IPS-NIHi7 (cell line): ENCODE data around the gene AGK.
A peak's percentile ranks its signal among the peaks of the same experiment; 100 is the strongest.
"Not testable (repeated sequence)": the region's sequence is repeated elsewhere in the genome, so short reads cannot be mapped to it uniquely, and the experiment has no call there.

Experiments used
- DNase-seq: peaks from one replicate; pipeline ENCODE4 v3.0.0; 2012; ENCODE audit warnings: mixed read lengths; ENCODE audit errors: extremely low spot score

Gene AGK

GRCh38 chr7:141557360-141557759 lies 6.2 kb downstream of the AGK start:
- DNase-seq, result no peak

DNA sequence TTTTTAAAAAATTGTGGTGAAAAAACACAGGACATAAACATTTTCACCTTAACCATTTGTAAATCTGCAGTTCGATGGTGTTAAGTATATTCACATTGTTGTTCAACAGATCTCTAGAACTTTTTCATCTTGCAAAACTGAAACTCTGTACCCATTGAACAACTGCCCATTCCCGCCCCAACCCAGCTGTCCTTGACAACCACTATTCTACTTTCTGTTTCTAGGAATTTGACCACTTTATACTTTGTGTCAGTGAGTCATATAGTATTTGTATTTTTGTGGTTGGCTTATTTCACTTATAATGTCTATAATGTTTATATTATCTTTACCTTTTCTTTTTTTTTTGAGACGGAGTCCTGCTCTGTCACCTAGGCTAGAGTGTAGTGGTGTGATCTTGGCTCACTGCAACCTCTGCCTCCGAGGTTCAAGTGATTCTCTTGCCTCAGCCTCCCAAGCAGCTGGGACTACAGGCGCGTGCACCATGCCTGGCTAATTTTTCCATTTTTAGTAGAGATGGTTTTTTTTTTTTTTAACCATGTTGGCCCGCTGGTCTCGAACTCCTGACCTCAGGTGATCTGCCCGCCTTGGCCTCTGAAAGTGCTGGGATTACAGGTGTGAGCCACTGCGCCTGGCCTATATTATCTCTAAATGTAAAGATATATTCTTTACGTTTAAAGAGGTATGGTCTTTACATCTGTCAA lies 6.8 kb downstream of the AGK start:
- DNase-seq, result not testable (repeated sequence)

- no peak for DNase-seq
These were observed 7.5 kb downstream of the AGK start for GRCh38 chr7:141558544-141559183.

DNA sequence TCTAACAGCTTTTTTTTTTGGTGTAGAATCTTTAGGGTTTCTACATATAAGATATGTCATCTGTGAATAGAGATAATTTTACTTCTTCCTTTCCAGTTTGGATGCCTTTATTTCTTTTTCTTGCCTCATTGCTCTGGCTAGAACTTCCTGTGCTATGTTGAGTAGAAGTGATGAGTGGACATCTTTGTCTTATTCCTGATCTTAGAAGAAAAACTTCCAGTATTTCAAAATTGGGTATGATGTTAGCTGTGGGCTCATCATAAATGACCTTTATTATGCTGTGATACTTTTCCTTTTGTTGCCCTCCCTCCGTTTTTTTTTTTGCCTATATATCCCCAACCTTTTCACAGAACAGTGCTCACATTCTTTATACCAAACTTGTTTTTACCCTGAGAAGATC lies 8.8 kb downstream of the AGK start:
- DNase-seq, result no peak

DNA sequence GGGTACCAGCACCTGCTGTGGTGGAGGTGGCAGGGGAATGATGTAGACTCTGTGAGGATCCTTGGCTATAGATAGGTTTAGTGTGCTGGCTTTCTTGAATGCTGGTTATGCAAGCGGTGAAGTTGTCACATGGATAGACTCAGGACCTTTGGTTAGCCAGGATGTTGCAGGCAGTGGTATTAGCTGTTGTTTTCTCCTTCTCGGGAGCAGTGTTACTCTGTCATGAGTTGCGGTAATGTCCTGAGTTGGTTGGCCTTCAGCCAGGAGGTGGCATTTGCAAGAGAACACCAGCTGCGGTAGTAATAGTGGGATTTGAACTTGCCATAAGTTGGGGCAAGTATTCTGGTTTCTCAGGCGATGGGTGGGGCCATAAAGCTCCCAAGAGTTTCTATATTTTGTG lies 10.8 kb downstream of the AGK start:
- no peak for DNase-seq

DNA sequence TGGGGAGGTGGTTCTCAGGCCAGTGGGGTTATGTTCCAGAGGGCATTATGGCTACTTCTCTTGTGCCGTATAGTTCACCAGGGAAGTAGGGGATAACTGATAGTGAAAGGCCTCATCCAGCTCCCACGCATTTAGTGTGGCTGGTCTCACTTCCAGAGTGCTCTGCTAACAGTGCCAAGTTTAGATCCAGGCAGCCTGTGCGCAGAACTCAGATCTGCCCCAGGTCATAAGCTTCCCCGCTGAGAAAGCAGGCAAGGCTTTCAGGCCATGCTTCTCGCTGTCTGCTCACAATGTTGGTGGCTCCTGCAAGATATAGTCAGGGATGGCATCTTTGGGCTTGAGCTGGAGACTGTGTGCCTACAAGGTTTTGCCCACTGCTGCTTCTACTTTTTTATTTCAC lies 11.3 kb downstream of the AGK start:
- DNase-seq, result no peak

DNA sequence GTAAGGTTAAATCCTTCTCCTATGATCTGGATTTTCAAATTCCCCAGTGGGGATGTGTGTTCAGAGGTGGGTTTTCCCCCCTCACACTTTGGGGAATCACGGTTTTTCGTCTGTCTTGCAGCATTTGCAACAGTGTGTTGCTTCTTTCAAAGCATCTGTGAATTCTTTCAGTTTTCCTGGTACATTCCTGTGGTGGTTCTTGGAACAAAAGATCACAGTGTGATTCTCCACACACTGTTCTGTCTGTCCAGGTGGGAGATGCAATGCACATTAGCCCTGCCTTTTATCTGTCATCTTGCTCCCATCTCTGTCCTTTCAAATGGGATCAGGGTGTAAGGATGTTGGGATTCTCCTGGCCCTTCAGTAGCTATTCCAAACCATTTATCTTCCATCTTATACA lies 11.8 kb downstream of the AGK start:
- no peak for DNase-seq

GRCh38 chr7:141563956-141564623 lies 12.9 kb downstream of the AGK start:
- no peak for DNase-seq

DNA sequence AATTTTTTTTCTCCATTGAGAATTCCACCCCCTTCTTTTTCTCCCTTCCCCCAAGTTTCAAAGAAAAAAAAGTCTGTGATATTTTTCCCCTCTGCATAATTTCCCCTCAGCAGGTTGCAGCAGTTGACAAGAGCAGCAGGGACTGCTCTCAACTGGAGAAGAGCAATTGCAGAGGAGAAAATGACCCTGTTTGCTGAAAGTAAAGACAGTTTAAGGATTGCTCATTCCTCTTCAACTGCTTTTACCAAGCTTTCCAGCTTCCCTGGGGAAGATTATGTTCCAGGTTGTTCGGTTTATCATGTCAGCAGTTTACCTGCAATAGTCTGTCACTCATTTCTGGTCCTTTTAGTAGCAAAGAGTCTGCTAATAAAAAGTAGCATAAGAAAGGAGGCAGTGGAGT lies 16.2 kb downstream of the AGK start:
- DNase-seq, result no peak

DNA sequence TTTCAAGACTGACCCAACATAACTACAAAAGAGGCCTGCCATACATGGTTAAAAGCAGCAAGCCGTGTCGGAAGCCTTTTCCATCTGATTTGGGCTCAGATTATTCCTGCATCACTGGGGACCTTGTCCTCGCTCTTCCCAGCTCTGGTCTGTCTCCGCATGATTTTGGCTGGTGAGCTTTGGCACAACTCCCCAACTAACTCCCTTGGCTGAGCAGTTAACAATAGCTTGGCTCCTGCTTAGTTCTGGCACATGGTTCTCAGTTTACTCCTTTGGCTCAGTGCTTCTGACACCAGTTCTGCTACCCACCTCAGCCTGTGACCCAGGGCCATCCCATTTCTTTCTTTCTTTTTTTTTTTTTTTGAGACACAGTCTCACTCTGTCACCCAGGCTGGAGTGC lies 17.0 kb downstream of the AGK start:
- DNase-seq, result no peak

- DNase-seq, result no peak
These were observed 19.8 kb downstream of the AGK start for GRCh38 chr7:141571059-141571458.

DNA sequence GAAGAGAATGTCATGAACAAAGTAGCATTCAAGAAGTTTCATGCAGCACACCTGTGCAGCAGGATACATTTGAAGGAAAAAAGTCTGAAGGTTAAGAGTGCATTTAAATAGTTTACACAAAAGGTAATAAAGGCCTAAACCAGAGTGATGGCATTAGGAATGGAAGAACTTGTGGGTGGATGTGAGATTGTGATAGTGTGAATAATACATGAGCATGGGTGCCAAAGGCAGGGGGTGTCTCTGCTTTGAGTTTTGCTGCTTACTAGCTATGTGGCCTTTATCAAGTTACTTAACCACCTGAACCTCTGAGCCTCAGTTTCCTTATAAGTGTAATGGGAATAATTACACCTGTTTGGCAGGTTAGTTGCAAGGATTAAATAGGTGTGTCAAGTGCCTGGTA lies 21.0 kb downstream of the AGK start:
- no peak for DNase-seq

DNA sequence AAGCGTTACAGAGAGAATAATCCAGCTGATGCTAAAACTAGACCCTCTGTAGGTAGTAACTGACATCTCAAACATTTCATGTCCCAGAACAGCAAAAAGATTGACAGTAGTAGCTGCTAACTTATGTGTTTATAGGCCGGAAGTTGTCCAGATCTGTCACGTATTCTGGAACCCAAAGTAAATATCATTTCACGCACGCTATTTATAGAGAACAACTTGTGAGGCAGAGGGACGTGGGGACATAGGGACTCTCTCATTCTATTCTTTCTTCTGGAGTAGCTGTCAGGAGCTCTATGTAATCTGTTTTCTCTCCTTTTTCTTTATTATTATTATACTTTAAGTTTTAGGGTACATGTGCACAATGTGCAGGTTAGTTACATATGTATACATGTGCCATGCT lies 22.3 kb downstream of the AGK start:
- no peak for DNase-seq

- no peak for DNase-seq
These were observed 24.0 kb downstream of the AGK start for GRCh38 chr7:141575164-141575563.

GRCh38 chr7:141575654-141576448 lies 24.6 kb downstream of the AGK start:
- DNase-seq, result no peak

GRCh38 chr7:141577043-141577839 lies 26.0 kb downstream of the AGK start:
- DNase-seq, result no peak

DNA sequence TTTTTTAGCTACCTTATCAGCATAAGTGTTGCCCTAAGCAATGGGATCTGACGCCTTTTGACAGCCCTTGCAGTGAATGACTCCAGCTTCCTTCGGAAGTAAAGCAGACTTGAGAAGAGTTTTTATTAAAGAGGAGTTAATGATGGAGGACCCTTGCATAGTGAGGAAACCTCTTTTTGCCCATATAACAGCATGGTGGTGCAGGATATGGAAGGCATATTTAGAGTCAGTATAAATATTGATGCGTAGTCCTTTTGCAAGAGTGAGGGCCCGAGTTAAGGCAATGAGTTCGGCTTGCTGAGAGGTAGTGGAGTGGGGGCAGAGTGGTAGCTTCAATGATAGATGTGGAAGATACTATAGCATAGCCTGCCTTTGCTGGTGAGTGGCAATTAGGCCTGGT lies 28.7 kb downstream of the AGK start:
- not testable (repeated sequence) for DNase-seq

DNA sequence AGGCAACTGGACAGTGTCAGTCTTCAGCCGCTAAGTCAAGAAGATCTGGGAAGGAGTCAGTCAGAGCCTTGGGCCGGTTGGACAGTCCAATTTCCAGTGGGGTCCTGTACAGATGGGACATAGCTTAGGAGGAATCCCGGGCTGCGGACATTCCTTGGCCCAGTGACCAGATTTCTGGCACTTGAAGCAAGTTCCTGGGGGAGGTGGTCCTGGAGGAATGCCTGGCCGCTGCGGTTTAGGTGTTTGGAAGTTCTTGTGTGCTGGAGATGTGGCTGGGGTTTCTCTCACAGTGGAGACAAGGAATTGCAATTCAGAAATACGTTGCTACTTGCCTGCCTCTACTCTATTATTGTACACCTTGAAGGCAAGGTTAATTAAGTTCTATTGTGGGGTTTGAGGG lies 30.9 kb downstream of the AGK start:
- not testable (repeated sequence) for DNase-seq

DNA sequence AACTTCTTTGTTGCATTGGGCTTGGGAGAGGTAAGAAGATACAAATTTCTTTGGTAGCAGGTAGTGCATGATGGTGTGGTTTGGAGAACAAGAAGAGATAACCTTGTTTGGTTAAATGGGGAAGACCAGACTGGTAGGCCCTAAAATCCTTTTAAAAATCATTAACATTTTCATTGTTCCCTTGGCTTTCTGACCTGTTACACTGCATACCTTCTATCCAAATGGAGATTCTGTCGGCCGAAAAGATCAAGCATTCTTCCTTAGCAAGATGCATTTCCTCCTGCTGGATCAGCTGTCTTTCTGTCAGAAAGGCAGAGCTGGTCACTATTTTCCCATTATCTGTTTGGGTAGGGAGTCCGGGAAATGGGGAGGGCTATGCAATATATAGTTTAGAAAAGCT lies 33.7 kb downstream of the AGK start:
- peak; percentile 71 for DNase-seq

GRCh38 chr7:141585592-141586510 lies 34.6 kb downstream of the AGK start:
- peak; percentile 22 for DNase-seq
